HepG2 (cell line): ENCODE measurements around the gene EPN3. TPM values are rescaled to one million over a fixed set of nuclear protein-coding genes. Genes with fewer than 3 reads are reported as not detected.

Experiments used
- AGO2 ChIP-seq: fragments of 200-400 bp; formaldehyde crosslinking; optimal IDR thresholded peaks from 2 replicates; pipeline ENCODE3; 2017; ENCODE audit warnings: mild to moderate bottlenecking, low read depth, low read length, moderate library complexity
- ATF7 ChIP-seq, 2 experiments: fragments of 450-650 bp in 1 of 2; sonication (generic) in 1 of 2; formaldehyde crosslinking in 1 of 2; IDR thresholded peaks; 2 replicates each; pipeline versions ENCODE4 v1.4.0 to v1.6.1; 2016 to 2020; ENCODE audit warnings: antibody characterized with exemption in 1 of 2, mild to moderate bottlenecking in 1 of 2, missing genetic modification reagents in 1 of 2
- CEBPB ChIP-seq: IDR thresholded peaks from 2 replicates; pipeline ENCODE4 v1.6.1; 2011; ENCODE audit warnings: low read depth, low read length, improper control_type of control experiment, borderline replicate concordance
- CENPT ChIP-seq: sonication (generic); formaldehyde crosslinking; IDR thresholded peaks from 2 replicates; pipeline ENCODE4 v1.8.0; 2022; ENCODE audit warnings: low read depth, mild to moderate bottlenecking, moderate library complexity, missing genetic modification reagents
- ERF ChIP-seq: IDR thresholded peaks from 2 replicates; pipeline ENCODE4 v1.6.1; 2018; ENCODE audit warnings: missing biosample characterization, missing genetic modification reagents
- HHEX ChIP-seq: IDR thresholded peaks from 2 replicates; pipeline ENCODE4 v1.6.1; 2016; ENCODE audit warnings: control low read depth
- HNF4A ChIP-seq: sonication (generic); formaldehyde crosslinking; IDR thresholded peaks from 2 replicates; pipeline ENCODE4 v1.4.0; 2020; ENCODE audit warnings: missing genetic modification reagents
- HNRNPK ChIP-seq: fragments of 200-400 bp; formaldehyde crosslinking; IDR thresholded peaks from 2 replicates; pipeline ENCODE4 v1.6.1; 2018; ENCODE audit warnings: low read length, low read depth, moderate library complexity, mild to moderate bottlenecking; ENCODE audit not compliant: poor library complexity, severe bottlenecking
- KMT2B ChIP-seq: IDR thresholded peaks from 2 replicates; pipeline ENCODE4 v1.6.1; 2016; ENCODE audit warnings: missing genetic modification reagents, missing compliant biosample characterization
- MZF1 ChIP-seq: sonication (generic); formaldehyde crosslinking; IDR thresholded peaks from 2 replicates; pipeline ENCODE4 v1.8.1; 2023; ENCODE audit warnings: mild to moderate bottlenecking, missing genetic modification reagents, borderline replicate concordance
- RAD21 ChIP-seq: fragments of 450-650 bp; formaldehyde crosslinking; IDR thresholded peaks from 2 replicates; pipeline ENCODE4 v1.5.0; 2020; ENCODE audit warnings: mild to moderate bottlenecking
- REST ChIP-seq, 2 experiments: IDR thresholded peaks; 2 replicates each; pipeline ENCODE4 v1.6.1; 2011 to 2012; ENCODE audit warnings: low read length in 2 of 2, borderline replicate concordance in 1 of 2, low read depth in 1 of 2, mild to moderate bottlenecking in 1 of 2, moderate library complexity in 1 of 2
- SNRNP70 ChIP-seq: fragments of 200-400 bp; formaldehyde crosslinking; IDR thresholded peaks from 2 replicates; pipeline ENCODE4 v1.6.1; 2017; ENCODE audit warnings: mild to moderate bottlenecking, low read depth, low read length, moderate library complexity
- SOX5 ChIP-seq: IDR thresholded peaks from 2 replicates; pipeline ENCODE4 v1.6.1; 2016; ENCODE audit warnings: borderline replicate concordance
- ZNF263 ChIP-seq: sonication (generic); formaldehyde crosslinking; IDR thresholded peaks from 2 replicates; pipeline ENCODE4 v1.4.0; 2020; ENCODE audit warnings: missing genetic modification reagents
- ZNF280B ChIP-seq: sonication (generic); formaldehyde crosslinking; IDR thresholded peaks from 2 replicates; pipeline ENCODE4 v1.5.0; 2020; ENCODE audit warnings: missing genetic modification reagents, mild to moderate bottlenecking, borderline replicate concordance
- ZNF326 ChIP-seq: sonication (generic); formaldehyde crosslinking; IDR thresholded peaks from 2 replicates; pipeline ENCODE4 v1.4.0; 2020; ENCODE audit warnings: missing genetic modification reagents, borderline replicate concordance
- ZNF329 ChIP-seq: sonication (generic); formaldehyde crosslinking; IDR thresholded peaks from 2 replicates; pipeline ENCODE4 v1.9.0; 2021; ENCODE audit warnings: low read depth, mild to moderate bottlenecking, missing genetic modification reagents
- ZNF331 ChIP-seq: sonication (generic); formaldehyde crosslinking; IDR thresholded peaks from 2 replicates; pipeline ENCODE4 v1.4.0; 2020; ENCODE audit warnings: missing genetic modification reagents
- ZNF564 ChIP-seq: sonication (generic); formaldehyde crosslinking; IDR thresholded peaks from 2 replicates; pipeline ENCODE4 v1.8.1; 2023; ENCODE audit warnings: mild to moderate bottlenecking, missing genetic modification reagents
- ZNF770 ChIP-seq: sonication (generic); formaldehyde crosslinking; IDR thresholded peaks from 2 replicates; pipeline ENCODE4 v1.5.0; 2020; ENCODE audit warnings: mild to moderate bottlenecking, missing genetic modification reagents
- ZSCAN21 ChIP-seq: sonication (generic); formaldehyde crosslinking; IDR thresholded peaks from 2 replicates; pipeline ENCODE4 v1.8.0; 2022; ENCODE audit warnings: mild to moderate bottlenecking, missing genetic modification reagents, moderate library complexity, borderline replicate concordance
- polyA plus RNA-seq, 8 experiments: library from polyadenylated mRNA; depleted of rRNA in 3 of 8; stranded (reverse) in 7 of 8; unstranded in 1 of 8; fragments of >200 nt; fragmentation: Illumina TruSeq in 4 of 8; extraction: Trizol in 4 of 8; gene quantifications; 2 replicates each; pipeline versions ENCODE4 v1.2.1 to v1.2.3, GENCODE V29; 2011 to 2016; ENCODE audit warnings: low read depth in 4 of 8, missing spikeins in 1 of 8, mixed read lengths in 1 of 8; ENCODE audit not compliant: insufficient read depth in 1 of 8
- total RNA-seq, 5 experiments: library from RNA; depleted of rRNA; stranded (reverse); fragments of >200 nt; fragmentation: Illumina TruSeq; extraction: Trizol; gene quantifications; 2 replicates each; pipeline ENCODE4 v1.2.3, GENCODE V29; 2016; ENCODE audit warnings: low read depth in 1 of 5

EPN3 gene
- total and polyA plus RNA-seq, 2 of the 13 experiments (the other 11 are each of a cell fraction or from before 2014, with no cell fraction given) = 0.11 to 0.95 TPM

- TF ChIP-seq REST (IDR thresholded peaks at IDR 0.05; ENCODE audit: borderline replicate concordance in 1 of 2, low read depth in 1 of 2, low read length in 2 of 2) (no peak), SOX5 (no peak), ZSCAN21 (peak; percentile 69; the same call in 1 of the 2 replicates), SNRNP70 (no peak), HHEX (CRISPR knock-in tag) (no peak), KMT2B (CRISPR knock-in tag) (no peak), HNF4A (CRISPR knock-in tag) (peak; percentile 85), MZF1 (CRISPR knock-in tag) (no peak), HNRNPK (no peak), AGO2 (no peak), ZNF770 (CRISPR knock-in tag) (peak; percentile 34; the same call in 1 of the 2 replicates), ZNF329 (CRISPR knock-in tag) (no peak), ATF7 (IDR thresholded peaks at IDR 0.05) (no peak), ATF7 (CRISPR knock-in tag; IDR thresholded peaks at IDR 0.05) (peak; percentile 25; the same call in 1 of the 2 replicates), RAD21 (peak; percentile 19; the same call in 1 of the 2 replicates), ZNF331 (CRISPR knock-in tag) (peak; percentile 10; the same call in 1 of the 2 replicates), ZNF280B (CRISPR knock-in tag) (no peak), CENPT (no peak), ERF (CRISPR knock-in tag) (peak; percentile 45; the same call in 1 of the 2 replicates), CEBPB (no peak), ZNF326 (CRISPR knock-in tag) (no peak), ZNF263 (CRISPR knock-in tag) (peak; percentile 53; the same call in 1 of the 2 replicates), ZNF564 (CRISPR knock-in tag) (0 out of 2 replicates have a peak, but pooled peaks have one; percentile 1)
Measured at GRCh38 chr17:50538549-50539410, 6.2 kb downstream of the EPN3 start (continued).
